GM21381 (cell line): Measurements from ENCODE around the gene KRI1.

Source experiments
- ATAC-seq: cut with Tn5 transposase; IDR thresholded peaks from one replicate; pipeline ENCODE4 v1.9.1; 2021; ENCODE audit warnings: mild to moderate bottlenecking, moderate library complexity; ENCODE audit not compliant: unreplicated experiment

Gene KRI1

GRCh38 chr19:10565567-10566407, at the start of gene KRI1:
Gene KRI1 (minus strand): TSS chr19:10566010. CDS start chr19:10565999, 11 bp downstream.
- ATAC-seq, result peak; percentile 37

GRCh38 chr19:10612499-10613119, 46.8 kb upstream of the KRI1 start:
- no peak for ATAC-seq

- no peak for ATAC-seq
Measured at GRCh38 chr19:10611907-10612306, 46.1 kb upstream of the KRI1 start.

- no peak for ATAC-seq
Measured at GRCh38 chr19:10604460-10604980, 38.7 kb upstream of the KRI1 start.

DNA sequence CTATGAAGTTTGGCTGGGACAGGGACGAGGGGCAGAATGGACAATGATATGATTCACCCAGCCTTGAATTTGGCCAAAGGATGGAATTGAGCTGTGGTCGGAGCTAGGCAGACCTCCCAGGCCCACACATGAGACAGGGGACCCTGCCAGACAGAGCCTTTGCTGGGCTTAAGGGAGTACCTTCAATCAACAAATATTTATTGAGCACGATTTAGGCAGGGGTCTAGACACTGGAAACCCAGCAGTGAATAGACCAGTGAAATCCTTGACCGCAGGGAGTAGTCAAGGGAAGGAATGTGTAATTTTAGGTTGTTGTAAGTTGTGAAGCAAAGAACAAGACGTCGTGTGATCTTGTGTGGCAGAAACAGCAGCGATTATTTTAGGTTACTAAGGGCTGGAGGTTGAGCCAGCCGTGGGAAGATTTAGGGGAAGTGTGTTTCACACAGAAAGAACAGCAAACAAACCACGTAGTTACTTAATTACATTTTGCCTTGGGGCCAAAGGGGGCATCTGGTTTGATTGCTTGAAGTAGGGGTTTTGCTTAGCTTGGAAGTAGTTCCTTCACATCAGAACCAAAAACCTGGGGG, 38.2 kb upstream of the KRI1 start:
- no peak for ATAC-seq

- no peak for ATAC-seq
Measured at GRCh38 chr19:10603084-10603872, 37.5 kb upstream of the KRI1 start.

- peak; percentile 60 for ATAC-seq
Measured at GRCh38 chr19:10602330-10603083, 36.7 kb upstream of the KRI1 start.

DNA sequence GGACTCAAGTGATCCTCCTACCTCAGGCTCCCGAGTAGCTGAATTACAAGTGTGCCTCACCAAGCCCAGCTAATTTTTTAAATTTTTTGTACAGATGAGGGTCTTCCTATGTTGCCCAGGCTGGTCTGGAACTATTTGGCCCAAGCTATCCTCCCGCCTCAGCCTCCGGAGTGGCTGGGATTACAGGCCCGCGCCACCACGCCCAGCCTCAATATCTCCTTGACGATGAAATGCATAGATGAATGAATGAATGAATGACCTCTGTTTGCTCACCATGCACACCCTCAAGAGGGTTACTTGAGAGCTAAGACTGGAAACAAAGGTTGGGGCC, 36.2 kb upstream of the KRI1 start:
- no peak for ATAC-seq

DNA sequence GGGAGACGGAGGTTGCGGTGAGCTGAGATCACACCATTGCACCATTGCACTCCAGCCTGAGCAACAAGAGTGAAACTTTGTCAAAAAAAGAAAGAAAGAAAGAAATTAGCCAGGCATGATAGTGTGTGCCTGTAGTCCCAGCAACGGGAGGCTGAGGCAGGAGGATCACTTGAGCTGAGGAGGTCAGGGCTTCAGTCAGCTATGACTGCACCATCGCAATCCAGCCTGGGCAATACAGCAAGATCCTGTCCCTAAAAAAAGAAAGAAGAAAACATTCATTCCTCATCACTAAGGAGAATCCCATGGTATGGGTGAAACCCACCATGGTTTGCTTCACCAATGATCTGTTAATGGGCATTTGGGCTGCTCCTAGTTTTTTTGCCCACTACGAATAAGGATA, 34.3 kb upstream of the KRI1 start:
- ATAC-seq, result no peak

GRCh38 chr19:10593820-10594637, 28.2 kb upstream of the KRI1 start:
- no peak for ATAC-seq

GRCh38 chr19:10593148-10593547, 27.3 kb upstream of the KRI1 start:
- ATAC-seq, result no peak

GRCh38 chr19:10587839-10588150, 22.0 kb upstream of the KRI1 start:
- ATAC-seq, result no peak

- no peak for ATAC-seq
Measured at GRCh38 chr19:10587022-10587838, 21.4 kb upstream of the KRI1 start, which contains the start of gene AP1M2. Gene AP1M2 (minus strand): TSS chr19:10587312. CDS start chr19:10587231, 81 bp downstream.

DNA sequence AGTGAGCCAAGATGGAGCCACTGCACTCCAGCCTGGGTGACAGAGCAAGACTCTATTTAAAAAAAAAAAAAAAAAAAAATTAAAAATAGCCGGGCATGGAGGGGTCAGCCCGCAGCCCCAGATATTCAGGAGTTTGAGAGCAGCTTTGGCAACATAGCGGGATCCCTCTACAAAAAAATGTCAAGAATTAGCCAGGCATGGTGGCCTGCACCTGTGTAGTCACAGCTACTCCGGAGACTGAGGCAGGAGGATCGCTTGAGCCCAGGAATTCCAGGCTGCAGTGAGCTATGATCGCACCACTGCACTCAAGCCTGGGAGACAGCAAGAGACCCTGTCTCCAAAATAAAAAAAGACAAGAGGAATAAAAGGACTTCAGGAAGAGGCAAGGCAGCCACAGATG, 20.6 kb upstream of the KRI1 start:
- no peak for ATAC-seq

- no peak for ATAC-seq
Measured at GRCh38 chr19:10583036-10583776, 17.4 kb upstream of the KRI1 start.

DNA sequence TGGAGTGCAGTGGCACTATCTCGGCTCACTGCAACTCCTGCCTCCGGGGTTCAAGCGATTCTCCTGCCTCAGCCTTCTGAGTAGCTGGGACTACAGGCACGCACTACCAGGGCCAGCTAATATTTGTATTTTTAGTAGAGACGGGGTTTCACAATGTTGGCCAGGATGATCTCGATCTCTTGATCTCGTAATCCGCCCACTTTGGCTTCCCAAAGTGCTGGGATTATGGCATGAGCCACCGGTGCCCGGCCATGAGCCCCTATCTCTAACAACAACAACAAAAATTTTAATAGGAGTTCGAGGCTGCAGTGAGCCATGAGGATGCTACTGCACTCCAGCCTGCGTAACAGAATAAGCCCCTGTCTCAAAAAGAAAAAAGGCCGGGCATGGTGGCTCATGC, 16.3 kb upstream of the KRI1 start:
- no peak for ATAC-seq

- peak; percentile 51 for ATAC-seq
Measured at GRCh38 chr19:10580979-10581631, 15.3 kb upstream of the KRI1 start.

DNA sequence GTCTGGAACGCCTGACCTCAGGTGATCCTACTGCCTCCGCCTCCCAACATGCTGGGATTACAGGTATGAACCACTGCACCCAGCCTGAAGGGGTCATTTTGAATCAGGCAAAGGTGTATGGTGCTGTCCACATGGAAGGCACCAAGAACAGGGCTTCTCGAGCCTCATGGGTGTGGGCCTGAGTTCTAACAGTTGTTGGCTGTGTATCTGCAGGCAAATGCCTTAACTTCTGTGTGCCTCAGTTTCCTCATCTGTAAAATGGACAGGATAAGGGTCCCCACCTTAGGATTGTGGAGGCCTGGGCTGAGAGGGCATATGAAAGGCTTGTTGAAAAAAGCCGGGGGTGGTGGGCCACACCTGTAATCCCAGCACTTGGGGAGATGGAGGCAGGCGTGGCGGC, 12.1 kb upstream of the KRI1 start:
- ATAC-seq, result no peak
